Panc1 (cell line): ENCODE data around the gene CCDC167. TPM values are rescaled to one million over a fixed set of nuclear protein-coding genes. Genes with fewer than 3 reads are reported as not detected.

Experiments
- ATAC-seq: fragments of 200-7000 bp; cut with Tn5 transposase; 2 replicates; pipeline ENCODE4 v1.9.1; 2020; ENCODE audit warnings: mild to moderate bottlenecking, moderate library complexity
- BruUV-seq: library from RNA; stranded (reverse); fragments of 400-500 nt; replicated peaks from 2 replicates; lab custom pipeline; 2021; lab: Mats Ljungman, UMichigan
- CTCF ChIA-PET: fragments of 300-600 bp; sonication (Branson Sonifier 250); formaldehyde crosslinking; loops from one replicate; lab custom pipeline; 2022; ENCODE audit warnings: antibody characterized with exemption; lab: Charles Lee
- POLR2A ChIA-PET: fragments of 300-600 bp; sonication (Branson Sonifier 250); formaldehyde crosslinking; loops from one replicate; lab custom pipeline; 2022; ENCODE audit warnings: antibody characterized with exemption; lab: Charles Lee
- DNase-seq: peaks from one replicate; pipeline ENCODE4 v3.0.0-alpha.2; 2010; ENCODE audit warnings: low read depth, low spot score
- H3K27ac ChIP-seq: 2 replicates; pipeline ENCODE4 v1.5.1; 2011; ENCODE audit warnings: mild to moderate bottlenecking, low read length, inconsistent platforms
- H3K27me3 ChIP-seq: fragments of 200-500 bp; sonication (Bioruptor generic); 2 replicates; pipeline ENCODE4 v1.6.0; 2014; ENCODE audit warnings: low read length, inconsistent platforms; ENCODE audit not compliant: control insufficient read depth, insufficient read depth
- H3K36me3 ChIP-seq: fragments of 200-500 bp; sonication (Bioruptor generic); 2 replicates; pipeline ENCODE4 v1.5.1; 2014; ENCODE audit warnings: inconsistent platforms, mild to moderate bottlenecking, low read length, moderate library complexity; ENCODE audit not compliant: control insufficient read depth, insufficient read depth
- H3K4me1 ChIP-seq: 2 replicates; pipeline ENCODE4 v1.5.1; 2011; ENCODE audit warnings: inconsistent platforms, mild to moderate bottlenecking, low read length, moderate library complexity; ENCODE audit not compliant: control insufficient read depth, insufficient read depth
- H3K4me3 ChIP-seq, 2 experiments: 2 replicates each; pipeline ENCODE4 v1.5.1; 2011 to 2012; ENCODE audit warnings: low read depth in 2 of 2, low read length in 2 of 2, mild to moderate bottlenecking in 2 of 2, inconsistent platforms in 1 of 2, moderate library complexity in 1 of 2
- H3K9me3 ChIP-seq: fragments of 200-500 bp; sonication (Bioruptor generic); 2 replicates; pipeline ENCODE4 v1.5.1; 2014; ENCODE audit warnings: low read depth, mild to moderate bottlenecking, inconsistent platforms, low read length, moderate library complexity; ENCODE audit not compliant: control insufficient read depth, insufficient read depth
- POLR2AphosphoS5 ChIP-seq: IDR thresholded peaks from 2 replicates; pipeline ENCODE4 v1.6.1; 2012; ENCODE audit warnings: mild to moderate bottlenecking, low read depth, low read length, moderate library complexity
- SIN3A ChIP-seq: IDR thresholded peaks from 2 replicates; pipeline ENCODE4 v1.6.1; 2012; ENCODE audit warnings: low read depth, mild to moderate bottlenecking, low read length, moderate library complexity, borderline replicate concordance; ENCODE audit not compliant: insufficient read depth
- TCF7L2 ChIP-seq: IDR thresholded peaks from 2 replicates; pipeline ENCODE4 v1.6.1; 2011; ENCODE audit warnings: mild to moderate bottlenecking, low read depth, low read length, inconsistent platforms
- in situ Hi-C: cut with HindIII; loops from 2 replicates; pipeline ENCODE4 v1.10.0; 2016; ENCODE audit warnings: low sequenced_read_pairs, low pct_unique_long_range_greater_than_20kb
- intact Hi-C: fragments of 100-400 bp; cut with micrococcal nuclease; formaldehyde crosslinking; loops from one replicate; pipeline ENCODE4 v1.10.0; 2022; ENCODE audit not compliant: unreplicated experiment
- total RNA-seq: library from RNA; stranded (reverse); gene quantifications from one replicate; pipeline ENCODE4 v1.2.1, GENCODE V29; 2021; ENCODE audit not compliant: unreplicated experiment
- TF ChIP-seq, protein P1 (sequence below), 2 experiments: IDR thresholded peaks; 2 replicates each; pipeline ENCODE4 v1.6.1; 2011 to 2012; ENCODE audit warnings: low read depth in 2 of 2, control low read depth in 1 of 2, low read length in 1 of 2, mild to moderate bottlenecking in 1 of 2, moderate library complexity in 1 of 2; ENCODE audit not compliant: insufficient read depth in 1 of 2
- TF ChIP-seq, protein P2 (sequence below): fragments of 450-650 bp; IDR thresholded peaks from 2 replicates; pipeline ENCODE4 v1.5.1; 2017; ENCODE audit warnings: mild to moderate bottlenecking

Gene CCDC167
- total RNA-seq, 1 experiment from 2014 or later, result 57.6 TPM

DNA sequence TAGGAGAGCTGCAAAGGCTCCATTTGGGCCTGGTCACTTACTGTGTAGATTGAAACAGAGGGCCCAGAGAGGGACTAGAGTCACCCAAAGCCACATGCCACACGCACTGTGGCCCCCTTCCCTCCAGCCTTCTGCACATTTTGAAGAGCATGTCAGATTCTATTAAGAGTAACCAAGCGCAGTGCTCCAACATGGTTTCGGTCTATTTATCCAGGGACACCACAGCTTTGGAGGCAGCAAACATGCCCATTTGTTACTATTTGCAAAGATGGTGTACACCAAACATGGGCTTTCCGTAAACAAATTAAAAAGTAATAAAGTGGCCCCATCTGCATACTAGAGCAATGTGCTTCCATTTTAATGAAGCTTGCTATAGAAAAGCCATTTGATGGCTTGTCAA is 43.7 kb upstream of the CCDC167 start:
- POLR2A ChIA-PET, result no interaction called here

DNA sequence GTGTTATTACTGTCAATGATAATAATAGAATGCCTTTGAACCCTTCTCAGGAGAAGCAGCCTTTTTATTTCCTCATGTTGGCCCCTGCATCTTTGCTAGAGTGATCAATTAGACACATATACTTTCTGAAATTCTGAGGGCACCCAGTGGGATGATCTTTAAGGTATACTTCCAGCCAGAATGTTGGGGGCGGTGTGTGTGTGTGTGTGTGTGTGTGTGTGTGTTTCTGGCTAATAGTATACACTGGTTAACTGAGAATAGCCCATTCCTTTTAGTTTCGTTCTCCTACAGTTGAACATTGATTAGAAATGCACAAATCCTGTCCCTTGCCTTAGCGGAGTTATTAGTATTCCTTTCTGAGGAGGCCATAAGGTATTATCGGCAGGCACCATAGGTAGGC is 41.7 kb upstream of the CCDC167 start:
- peaks cover 22% of the 10 kb centered on the region for H3K4me1 ChIP-seq
- H3K36me3 ChIP-seq, result no peaks in the 10 kb centered on the region
- H3K27me3 ChIP-seq, result no peaks in the 10 kb centered on the region
- peak overlapping the region; percentile 58 for H3K27ac ChIP-seq
- H3K9me3 ChIP-seq, result no peaks in the 10 kb centered on the region
- ChIA-PET CTCF (no interaction called here), POLR2A (no interaction called here)
- in situ Hi-C loops (no loop called here), intact Hi-C loops (no loop called here)
- no peak for DNase-seq
- no peak for ATAC-seq
- no TSS peak for BruUV-seq
- H3K4me3 ChIP-seq, result no peak overlapping the region
- TF ChIP-seq POLR2AphosphoS5 (no peak), TCF7L2 (no peak), SIN3A (no peak)
- TF ChIP-seq, protein P1, sequence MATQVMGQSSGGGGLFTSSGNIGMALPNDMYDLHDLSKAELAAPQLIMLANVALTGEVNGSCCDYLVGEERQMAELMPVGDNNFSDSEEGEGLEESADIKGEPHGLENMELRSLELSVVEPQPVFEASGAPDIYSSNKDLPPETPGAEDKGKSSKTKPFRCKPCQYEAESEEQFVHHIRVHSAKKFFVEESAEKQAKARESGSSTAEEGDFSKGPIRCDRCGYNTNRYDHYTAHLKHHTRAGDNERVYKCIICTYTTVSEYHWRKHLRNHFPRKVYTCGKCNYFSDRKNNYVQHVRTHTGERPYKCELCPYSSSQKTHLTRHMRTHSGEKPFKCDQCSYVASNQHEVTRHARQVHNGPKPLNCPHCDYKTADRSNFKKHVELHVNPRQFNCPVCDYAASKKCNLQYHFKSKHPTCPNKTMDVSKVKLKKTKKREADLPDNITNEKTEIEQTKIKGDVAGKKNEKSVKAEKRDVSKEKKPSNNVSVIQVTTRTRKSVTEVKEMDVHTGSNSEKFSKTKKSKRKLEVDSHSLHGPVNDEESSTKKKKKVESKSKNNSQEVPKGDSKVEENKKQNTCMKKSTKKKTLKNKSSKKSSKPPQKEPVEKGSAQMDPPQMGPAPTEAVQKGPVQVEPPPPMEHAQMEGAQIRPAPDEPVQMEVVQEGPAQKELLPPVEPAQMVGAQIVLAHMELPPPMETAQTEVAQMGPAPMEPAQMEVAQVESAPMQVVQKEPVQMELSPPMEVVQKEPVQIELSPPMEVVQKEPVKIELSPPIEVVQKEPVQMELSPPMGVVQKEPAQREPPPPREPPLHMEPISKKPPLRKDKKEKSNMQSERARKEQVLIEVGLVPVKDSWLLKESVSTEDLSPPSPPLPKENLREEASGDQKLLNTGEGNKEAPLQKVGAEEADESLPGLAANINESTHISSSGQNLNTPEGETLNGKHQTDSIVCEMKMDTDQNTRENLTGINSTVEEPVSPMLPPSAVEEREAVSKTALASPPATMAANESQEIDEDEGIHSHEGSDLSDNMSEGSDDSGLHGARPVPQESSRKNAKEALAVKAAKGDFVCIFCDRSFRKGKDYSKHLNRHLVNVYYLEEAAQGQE (IDR thresholded peaks at IDR 0.05; ENCODE audit: insufficient read depth in 1 of 2, low read depth in 2 of 2, low read length in 1 of 2), result no peak
- TF ChIP-seq, protein P2, sequence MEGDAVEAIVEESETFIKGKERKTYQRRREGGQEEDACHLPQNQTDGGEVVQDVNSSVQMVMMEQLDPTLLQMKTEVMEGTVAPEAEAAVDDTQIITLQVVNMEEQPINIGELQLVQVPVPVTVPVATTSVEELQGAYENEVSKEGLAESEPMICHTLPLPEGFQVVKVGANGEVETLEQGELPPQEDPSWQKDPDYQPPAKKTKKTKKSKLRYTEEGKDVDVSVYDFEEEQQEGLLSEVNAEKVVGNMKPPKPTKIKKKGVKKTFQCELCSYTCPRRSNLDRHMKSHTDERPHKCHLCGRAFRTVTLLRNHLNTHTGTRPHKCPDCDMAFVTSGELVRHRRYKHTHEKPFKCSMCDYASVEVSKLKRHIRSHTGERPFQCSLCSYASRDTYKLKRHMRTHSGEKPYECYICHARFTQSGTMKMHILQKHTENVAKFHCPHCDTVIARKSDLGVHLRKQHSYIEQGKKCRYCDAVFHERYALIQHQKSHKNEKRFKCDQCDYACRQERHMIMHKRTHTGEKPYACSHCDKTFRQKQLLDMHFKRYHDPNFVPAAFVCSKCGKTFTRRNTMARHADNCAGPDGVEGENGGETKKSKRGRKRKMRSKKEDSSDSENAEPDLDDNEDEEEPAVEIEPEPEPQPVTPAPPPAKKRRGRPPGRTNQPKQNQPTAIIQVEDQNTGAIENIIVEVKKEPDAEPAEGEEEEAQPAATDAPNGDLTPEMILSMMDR, result no peak

More for the DNA sequence above, 43.7 kb upstream of the CCDC167 start:
- DNase-seq (no peak), ATAC-seq (no peak)
- BruUV-seq, result no TSS peak
- Histone ChIP-seq H3K27me3 (no peaks in the 10 kb centered on the region), H3K27ac (peak overlapping the region; percentile 29), H3K36me3 (no peaks in the 10 kb centered on the region), H3K4me1 (peaks cover 13% of the 10 kb centered on the region), H3K4me3 (no peak overlapping the region), H3K9me3 (no peaks in the 10 kb centered on the region)
- in situ Hi-C loops, result no loop called here
- TF ChIP-seq POLR2AphosphoS5, result no peak
- TF ChIP-seq, protein P1 (IDR thresholded peaks at IDR 0.05; ENCODE audit: insufficient read depth in 1 of 2, low read depth in 2 of 2, low read length in 1 of 2), result no peak
- TF ChIP-seq, protein P2, result no peak
- no peak for TF ChIP-seq TCF7L2
- TF ChIP-seq SIN3A, result no peak
- CTCF ChIA-PET, result interaction anchor here (1.1 kb wide), 1 partner anchor 22 kb away, joined by 3 read pairs; no protein-coding TSS in a partner anchor
- intact Hi-C loops, result no loop called here
